Thyroid gland (tissue), 4 donors: ENCODE data around the gene FYB1. TPM values are rescaled to one million over a fixed set of nuclear protein-coding genes. Genes with fewer than 3 reads are reported as not detected.

Experiments
- DNase-seq, 2 donors: peaks; one replicate each; pipeline ENCODE4 v3.0.0-alpha.2; 2019
- H3K27ac ChIP-seq, 3 donors: fragments of 200-600 bp; sonication (generic); 1 replicate in 2 of 3; 2 replicates in 1 of 3; pipeline ENCODE4 v1.5.1; 2016 to 2019; ENCODE audit warnings: mild to moderate bottlenecking in 1 of 3, moderate library complexity in 1 of 3
- H3K27me3 ChIP-seq: fragments of 200-600 bp; sonication (generic); one replicate; pipeline ENCODE4 v1.5.1; 2019
- H3K36me3 ChIP-seq, 2 donors: fragments of 200-600 bp; sonication (generic); one replicate each; pipeline ENCODE4 v1.5.1; 2016 to 2019
- H3K4me1 ChIP-seq, 2 donors: fragments of 200-600 bp; sonication (generic); one replicate each; pipeline ENCODE4 v1.5.1; 2017 to 2019
- H3K4me3 ChIP-seq, 3 donors: fragments of 200-600 bp; sonication (generic); replicated peaks in 1 of 3; 1 replicate in 2 of 3; 2 replicates in 1 of 3; pipeline ENCODE4 v1.5.1; 2016; ENCODE audit warnings: mild to moderate bottlenecking in 1 of 3
- H3K9me3 ChIP-seq: fragments of 200-600 bp; sonication (generic); one replicate; pipeline ENCODE4 v1.5.1; 2017
- POLR2A ChIP-seq, 2 donors: fragments of 450-650 bp; IDR thresholded peaks; one replicate each; pipeline ENCODE4 v1.6.1; 2017; ENCODE audit warnings: antibody characterized with exemption in 2 of 2, mild to moderate bottlenecking in 2 of 2, moderate library complexity in 1 of 2
- WGBS, 2 donors: methylation state at CpG; one replicate each; pipeline ENCODE4 v1.1.5; 2017; 5-methylcytosine and 5-hydroxymethylcytosine counted together
- intact Hi-C: fragments of 100-400 bp; cut with DNase I; formaldehyde crosslinking; loops from one replicate; pipeline ENCODE4 v1.15.1; 2023
- total RNA-seq, 4 donors: library from RNA; depleted of rRNA; stranded (reverse); fragments of >200 nt; gene quantifications; one replicate each; pipeline ENCODE4 v1.2.3, GENCODE V29; 2016
- TF ChIP-seq, protein P1 (sequence below), 6 experiments: fragments of 200-600 bp in 3 of 6; fragments of 450-650 bp in 3 of 6; sonication (generic) in 3 of 6; IDR thresholded peaks; one replicate each; pipeline ENCODE4 v1.5.1; 2016 to 2019; ENCODE audit warnings: antibody characterized with exemption in 6 of 6, mild to moderate bottlenecking in 2 of 6, inconsistent platforms in 1 of 6, moderate library complexity in 1 of 6

The FYB1 gene
- total RNA-seq, 4 donors from 2014 or later = 2.4 to 15.6 (median 3.7) TPM

DNA sequence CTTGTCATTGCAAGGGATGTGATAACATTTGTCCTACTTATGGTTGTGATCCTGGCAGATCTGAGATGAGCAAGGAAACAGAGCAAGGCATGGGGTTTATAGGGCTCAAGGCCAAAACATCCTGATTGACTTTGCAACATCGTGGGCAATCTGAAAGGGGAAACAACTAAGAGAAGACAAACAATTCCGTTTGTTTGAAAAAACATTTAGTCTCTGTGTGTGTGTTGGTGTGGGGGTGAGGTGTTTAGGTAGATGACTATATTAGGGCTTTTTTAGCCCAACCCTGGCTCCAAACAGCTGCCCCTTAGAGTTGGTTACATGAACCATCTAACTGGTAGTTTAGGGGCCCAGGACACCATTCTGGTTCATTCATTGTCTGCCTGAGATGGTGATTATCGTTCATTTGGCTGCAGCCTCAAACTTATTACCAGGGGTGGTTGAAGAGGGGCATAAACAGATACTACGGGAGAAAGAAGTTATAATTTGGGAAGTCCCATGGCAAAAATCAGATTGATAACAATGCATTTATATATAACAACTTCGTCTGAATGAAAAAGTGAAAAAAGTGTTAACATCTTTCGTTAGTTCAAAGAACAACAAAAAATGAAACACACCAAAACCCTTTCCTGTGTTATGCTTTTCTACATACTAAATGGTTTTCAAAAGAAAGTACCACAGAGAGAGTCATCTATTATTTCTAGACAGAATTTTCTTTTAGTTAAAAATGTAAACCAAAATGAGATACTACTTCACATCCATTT, 5.7 kb downstream of the FYB1 start:
- WGBS, 2 donors = 78 to 80% methylated on average over 6 of the region's 6 CpGs
- H3K27ac ChIP-seq = no peak overlapping the region
- H3K4me3 ChIP-seq = no peak overlapping the region
- H3K36me3 ChIP-seq = no peaks in the 10 kb centered on the region
- H3K9me3 ChIP-seq = no peaks in the 10 kb centered on the region
- H3K27me3 ChIP-seq = no peaks in the 10 kb centered on the region
- no peak for DNase-seq
- intact Hi-C loops = no loop called here
- TF ChIP-seq POLR2A (IDR thresholded peaks at IDR 0.05) = no peak
- TF ChIP-seq, protein P1, sequence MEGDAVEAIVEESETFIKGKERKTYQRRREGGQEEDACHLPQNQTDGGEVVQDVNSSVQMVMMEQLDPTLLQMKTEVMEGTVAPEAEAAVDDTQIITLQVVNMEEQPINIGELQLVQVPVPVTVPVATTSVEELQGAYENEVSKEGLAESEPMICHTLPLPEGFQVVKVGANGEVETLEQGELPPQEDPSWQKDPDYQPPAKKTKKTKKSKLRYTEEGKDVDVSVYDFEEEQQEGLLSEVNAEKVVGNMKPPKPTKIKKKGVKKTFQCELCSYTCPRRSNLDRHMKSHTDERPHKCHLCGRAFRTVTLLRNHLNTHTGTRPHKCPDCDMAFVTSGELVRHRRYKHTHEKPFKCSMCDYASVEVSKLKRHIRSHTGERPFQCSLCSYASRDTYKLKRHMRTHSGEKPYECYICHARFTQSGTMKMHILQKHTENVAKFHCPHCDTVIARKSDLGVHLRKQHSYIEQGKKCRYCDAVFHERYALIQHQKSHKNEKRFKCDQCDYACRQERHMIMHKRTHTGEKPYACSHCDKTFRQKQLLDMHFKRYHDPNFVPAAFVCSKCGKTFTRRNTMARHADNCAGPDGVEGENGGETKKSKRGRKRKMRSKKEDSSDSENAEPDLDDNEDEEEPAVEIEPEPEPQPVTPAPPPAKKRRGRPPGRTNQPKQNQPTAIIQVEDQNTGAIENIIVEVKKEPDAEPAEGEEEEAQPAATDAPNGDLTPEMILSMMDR (IDR thresholded peaks at IDR 0.05) = no peak
- H3K4me1 ChIP-seq = no peaks in the 10 kb centered on the region

DNA sequence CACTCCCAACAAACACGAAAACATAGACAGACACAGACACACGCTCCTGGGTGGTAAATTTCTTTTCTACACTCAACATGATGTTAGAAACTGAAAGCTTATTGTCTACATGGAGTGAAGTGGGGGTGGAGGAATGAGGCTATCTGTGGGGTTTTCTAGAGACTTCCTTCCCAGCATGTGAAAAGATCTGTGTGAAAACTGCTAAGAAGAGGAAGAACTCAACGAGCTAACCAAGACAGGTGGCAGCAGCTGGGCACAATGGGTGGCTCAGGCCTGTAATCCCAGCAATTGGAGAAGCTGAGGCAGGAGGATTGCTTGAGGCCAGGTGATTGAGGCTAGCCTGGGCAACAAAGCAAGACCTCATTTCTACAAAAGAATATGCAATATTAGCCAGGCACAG, 7.6 kb downstream of the FYB1 start:
- H3K4me3 ChIP-seq = no peak overlapping the region
- H3K4me1 ChIP-seq = no peaks in the 10 kb centered on the region
- no peaks in the 10 kb centered on the region for H3K36me3 ChIP-seq
- no peaks in the 10 kb centered on the region for H3K9me3 ChIP-seq
- no peaks in the 10 kb centered on the region for H3K27me3 ChIP-seq
- 74 to 77% methylated on average over 3 of the region's 3 CpGs for WGBS, 2 donors
- intact Hi-C loops = no loop called here
- TF ChIP-seq, protein P1 (IDR thresholded peaks at IDR 0.05) = no peak
- no peak for TF ChIP-seq POLR2A (IDR thresholded peaks at IDR 0.05)
- no peak for DNase-seq
- no peak overlapping the region for H3K27ac ChIP-seq

DNA sequence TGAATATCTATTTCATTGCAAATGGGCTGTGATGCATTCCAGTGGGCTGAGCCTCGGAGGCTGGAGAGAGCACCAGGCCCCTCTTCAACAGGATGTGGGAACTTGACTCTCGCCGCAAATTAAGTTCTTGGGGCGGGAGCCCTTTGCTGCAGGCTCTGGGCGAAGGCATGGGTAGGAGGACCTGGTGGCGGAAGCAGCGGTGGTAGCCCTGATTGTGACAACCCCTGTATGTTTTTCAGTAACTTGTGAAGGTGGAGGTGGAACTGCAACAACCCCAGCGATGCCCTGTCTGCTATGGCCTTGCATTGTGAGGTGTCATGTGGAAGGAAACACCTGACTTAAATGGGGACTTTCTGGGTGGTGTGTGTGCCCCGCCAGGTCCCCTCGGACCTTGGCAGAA, 9.4 kb downstream of the FYB1 start:
- no peaks in the 10 kb centered on the region for H3K27me3 ChIP-seq
- H3K4me3 ChIP-seq = no peak overlapping the region
- intact Hi-C loops = no loop called here
- 91 to 93% methylated on average over 10 of the region's 10 CpGs for WGBS, 2 donors
- DNase-seq = peak in 1 of 2 donors; percentile 21
- TF ChIP-seq, protein P1 (IDR thresholded peaks at IDR 0.05) = no peak
- TF ChIP-seq POLR2A (IDR thresholded peaks at IDR 0.05) = no peak
- H3K9me3 ChIP-seq = no peaks in the 10 kb centered on the region
- no peaks in the 10 kb centered on the region for H3K4me1 ChIP-seq
- H3K27ac ChIP-seq = no peak overlapping the region
- no peaks in the 10 kb centered on the region for H3K36me3 ChIP-seq

DNA sequence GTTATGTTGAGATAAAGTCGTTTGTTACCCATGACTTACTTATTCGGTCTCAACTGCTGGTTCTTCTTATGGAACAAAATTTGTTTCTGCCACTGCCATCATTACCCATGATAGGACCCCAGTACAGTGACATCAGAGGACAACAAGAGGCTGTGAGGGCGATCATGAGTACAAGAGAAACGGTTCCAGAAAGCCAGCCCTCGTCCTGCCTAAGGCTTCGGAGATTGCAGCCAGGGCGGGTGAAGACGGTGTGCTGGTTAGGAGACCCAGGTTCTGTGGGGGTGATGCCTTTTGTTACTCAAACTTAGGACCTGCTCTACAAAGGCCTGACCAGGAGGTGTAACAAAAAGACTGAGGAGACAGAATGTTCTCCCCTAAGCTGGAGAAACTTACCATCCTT, 10.9 kb downstream of the FYB1 start:
- intact Hi-C loops = no loop called here
- WGBS, 2 donors = 92 to 95% methylated on average over 8 of the region's 8 CpGs
- no peak overlapping the region for H3K4me3 ChIP-seq
- H3K4me1 ChIP-seq = no peaks in the 10 kb centered on the region
- H3K27me3 ChIP-seq = no peaks in the 10 kb centered on the region
- no peaks in the 10 kb centered on the region for H3K36me3 ChIP-seq
- no peak overlapping the region for H3K27ac ChIP-seq
- H3K9me3 ChIP-seq = no peaks in the 10 kb centered on the region
- no peak for DNase-seq
- no peak for TF ChIP-seq POLR2A (IDR thresholded peaks at IDR 0.05)
- TF ChIP-seq, protein P1 (IDR thresholded peaks at IDR 0.05) = no peak

DNA sequence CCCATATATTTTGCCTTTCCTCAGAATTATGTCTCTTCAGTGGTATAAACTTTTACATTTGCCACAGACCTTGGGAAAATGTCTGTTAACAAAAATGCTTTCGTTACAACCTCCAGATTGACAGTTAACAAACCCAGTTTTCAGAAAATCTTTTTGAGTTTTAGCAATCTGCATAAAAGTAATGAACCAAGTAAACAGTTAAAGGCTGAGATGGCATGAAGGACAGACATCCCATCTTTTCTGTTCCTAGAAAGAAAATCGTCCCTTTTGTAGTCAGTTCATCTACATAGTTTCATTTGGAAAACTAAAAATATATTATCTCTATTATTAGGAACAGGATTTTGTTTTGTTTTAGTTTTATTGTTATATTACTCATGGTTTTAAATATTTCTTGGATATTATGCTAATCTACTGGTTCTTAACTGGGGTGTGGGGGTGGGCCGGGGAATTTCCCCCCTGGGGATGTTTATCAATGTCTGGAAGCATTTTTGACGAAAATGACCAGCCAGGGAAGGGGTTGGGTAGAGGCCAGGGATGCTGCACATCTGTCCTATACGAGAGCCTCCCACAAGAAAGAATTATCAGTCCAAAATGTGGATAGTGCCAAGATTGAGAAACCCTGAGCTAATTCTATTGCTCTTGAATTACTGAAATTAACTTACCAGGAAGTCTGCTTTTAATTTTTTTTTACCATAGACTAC, 11.9 kb downstream of the FYB1 start:
- H3K4me1 ChIP-seq = no peaks in the 10 kb centered on the region
- no peak overlapping the region for H3K27ac ChIP-seq
- TF ChIP-seq, protein P1 (IDR thresholded peaks at IDR 0.05) = no peak
- no peak for TF ChIP-seq POLR2A (IDR thresholded peaks at IDR 0.05)
- no peaks in the 10 kb centered on the region for H3K9me3 ChIP-seq
- no peak overlapping the region for H3K4me3 ChIP-seq
- no peaks in the 10 kb centered on the region for H3K36me3 ChIP-seq
- WGBS, 2 donors = 59 to 62% methylated on average over 5 of the region's 5 CpGs
- H3K27me3 ChIP-seq = no peaks in the 10 kb centered on the region
- no peak for DNase-seq
- intact Hi-C loops = no loop called here
